PFSK-1 (cell line): ENCODE measurements around the gene HOTAIR.

Source experiments
- FOXP2 ChIP-seq: optimal IDR thresholded peaks from 2 replicates; pipeline ENCODE3; 2011; ENCODE audit warnings: borderline replicate concordance, control low read depth, inconsistent platforms; ENCODE audit not compliant: insufficient read depth; ENCODE audit errors: extremely low read length, extremely low read depth
- POLR2AphosphoS5 ChIP-seq: IDR thresholded peaks from 2 replicates; pipeline ENCODE4 v1.6.1; 2012; ENCODE audit warnings: low read depth, mild to moderate bottlenecking, control low read depth, low read length, moderate library complexity
- REST ChIP-seq, 2 experiments: IDR thresholded peaks; 2 replicates each; pipeline versions ENCODE4 v1.6.1 to v1.8.0; 2011 to 2012; ENCODE audit warnings: low read depth in 2 of 2, low read length in 2 of 2, control low read depth in 1 of 2, inconsistent platforms in 1 of 2, mild to moderate bottlenecking in 1 of 2, moderate library complexity in 1 of 2; ENCODE audit not compliant: insufficient read depth in 1 of 2
- SIN3A ChIP-seq: IDR thresholded peaks from 2 replicates; pipeline ENCODE4 v1.6.1; 2012; ENCODE audit warnings: mild to moderate bottlenecking, low read length, moderate library complexity, borderline replicate concordance; ENCODE audit not compliant: insufficient read depth
- TAF1 ChIP-seq: IDR thresholded peaks from 2 replicates; pipeline ENCODE4 v1.6.1; 2012; ENCODE audit warnings: low read length, control low read depth, borderline replicate concordance; ENCODE audit not compliant: insufficient read depth

HOTAIR gene

DNA sequence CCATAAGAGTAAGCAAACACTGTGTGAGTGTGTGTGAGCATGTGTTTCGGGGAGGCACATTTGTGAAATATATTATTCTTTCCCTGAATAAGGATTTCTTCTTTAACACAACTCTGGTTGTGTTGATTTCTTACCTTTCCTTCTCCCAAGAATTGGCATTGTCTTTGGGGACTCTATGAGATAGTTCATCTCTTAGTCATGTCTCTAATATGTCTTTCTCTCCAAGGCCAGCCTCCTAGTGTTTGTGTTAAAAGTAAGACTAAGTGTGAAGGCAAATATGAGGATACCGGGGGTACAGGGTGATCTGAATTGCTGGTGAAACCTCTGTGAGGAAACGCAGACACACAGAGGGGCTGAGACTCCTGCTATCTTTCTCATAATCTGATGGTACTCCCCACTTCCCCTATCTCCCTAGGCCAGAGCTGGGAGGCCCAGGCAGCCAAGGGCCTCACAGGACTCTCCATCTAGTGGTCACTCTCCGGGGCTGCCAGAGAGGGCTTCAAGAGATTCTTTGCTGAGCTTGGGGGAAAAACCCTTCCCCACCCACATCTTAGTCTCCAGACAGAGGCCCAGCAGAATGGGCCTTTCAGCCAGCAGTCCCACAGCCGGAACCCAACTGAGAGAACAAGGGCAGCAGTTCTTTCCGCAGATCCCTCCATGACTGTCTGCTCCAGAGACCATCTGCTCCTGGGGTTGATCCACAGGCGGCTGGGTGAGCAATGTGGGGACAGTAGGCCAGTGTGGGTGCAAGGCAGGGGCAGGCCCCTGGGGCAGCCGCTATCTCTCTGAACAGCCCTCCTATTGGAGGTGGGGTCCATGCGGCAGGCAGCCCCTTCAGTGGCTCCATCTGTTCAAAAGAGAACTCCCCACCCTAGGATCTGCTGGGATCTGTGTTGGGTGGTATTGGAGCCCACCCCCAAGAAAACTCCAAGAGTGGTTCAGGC lies 25.8 kb downstream of the HOTAIR start:
- TF ChIP-seq REST (IDR thresholded peaks at IDR 0.05; ENCODE audit: insufficient read depth in 1 of 2, low read depth in 2 of 2, low read length in 2 of 2) (no peak), POLR2AphosphoS5 (no peak), FOXP2 (no peak), SIN3A (no peak), TAF1 (no peak)

DNA sequence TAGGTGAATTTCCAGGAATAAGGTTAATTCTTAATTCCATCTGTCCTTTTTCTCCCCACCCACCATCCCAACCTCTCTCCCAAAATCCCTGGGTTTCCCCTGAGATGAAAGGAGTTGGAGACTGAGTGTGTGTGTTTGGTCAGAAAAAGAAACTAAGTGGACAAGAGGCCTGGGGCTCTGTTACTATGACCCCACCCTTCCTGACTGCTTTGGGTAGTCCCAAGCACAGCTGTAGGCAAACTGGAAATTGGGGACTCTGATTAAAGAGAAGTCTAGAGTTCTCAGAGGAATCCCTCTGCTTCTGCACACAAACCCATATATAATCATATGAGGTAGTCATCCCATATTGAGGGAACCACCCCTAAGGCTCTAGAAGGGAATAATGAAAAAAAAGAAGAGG lies 27.0 kb downstream of the HOTAIR start:
- TF ChIP-seq REST (IDR thresholded peaks at IDR 0.05; ENCODE audit: insufficient read depth in 1 of 2, low read depth in 2 of 2, low read length in 2 of 2) = no peak
- no peak for TF ChIP-seq TAF1
- TF ChIP-seq POLR2AphosphoS5 = no peak
- TF ChIP-seq SIN3A = no peak
- no peak for TF ChIP-seq FOXP2

DNA sequence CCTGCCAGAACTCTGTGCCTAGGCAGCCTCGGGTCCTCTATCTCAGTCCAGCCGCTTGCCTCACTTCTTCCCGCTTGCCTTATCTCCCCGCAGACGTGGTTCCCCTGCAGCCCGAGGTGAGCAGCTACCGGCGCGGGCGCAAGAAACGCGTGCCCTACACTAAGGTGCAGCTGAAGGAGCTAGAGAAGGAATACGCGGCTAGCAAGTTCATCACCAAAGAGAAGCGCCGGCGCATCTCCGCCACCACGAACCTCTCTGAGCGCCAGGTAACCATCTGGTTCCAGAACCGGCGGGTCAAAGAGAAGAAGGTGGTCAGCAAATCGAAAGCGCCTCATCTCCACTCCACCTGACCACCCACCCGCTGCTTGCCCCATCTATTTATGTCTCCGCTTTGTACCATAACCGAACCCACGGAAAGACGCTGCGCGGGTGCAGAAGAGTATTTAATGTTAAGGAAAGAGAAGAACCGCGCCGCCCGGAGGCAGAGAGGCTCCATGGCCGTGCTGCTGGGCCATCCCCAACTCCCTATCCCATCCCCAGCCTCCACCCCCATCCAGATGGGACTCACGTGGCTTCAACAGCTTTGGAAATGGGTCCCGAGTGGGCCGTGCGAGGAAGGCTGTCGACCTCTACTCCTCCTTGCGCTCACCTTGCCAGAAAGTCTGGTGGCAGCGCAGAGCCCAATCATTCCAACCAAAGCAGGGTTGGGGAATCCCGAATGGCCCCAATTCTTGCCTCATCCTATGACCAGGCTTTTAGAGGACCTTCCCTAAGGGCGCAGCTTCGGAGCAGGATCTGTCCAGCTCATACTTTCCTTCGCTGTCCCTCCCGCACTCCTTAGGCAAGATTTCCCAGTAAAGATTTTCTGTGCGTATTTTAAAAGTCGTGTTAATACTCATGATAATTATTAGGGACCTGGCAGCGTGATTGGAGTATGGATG lies 29.6 kb downstream of the HOTAIR start:
- TF ChIP-seq SIN3A (no peak), REST (IDR thresholded peaks at IDR 0.05; ENCODE audit: insufficient read depth in 1 of 2, low read depth in 2 of 2, low read length in 2 of 2) (no peak), FOXP2 (no peak), POLR2AphosphoS5 (no peak), TAF1 (no peak)

DNA sequence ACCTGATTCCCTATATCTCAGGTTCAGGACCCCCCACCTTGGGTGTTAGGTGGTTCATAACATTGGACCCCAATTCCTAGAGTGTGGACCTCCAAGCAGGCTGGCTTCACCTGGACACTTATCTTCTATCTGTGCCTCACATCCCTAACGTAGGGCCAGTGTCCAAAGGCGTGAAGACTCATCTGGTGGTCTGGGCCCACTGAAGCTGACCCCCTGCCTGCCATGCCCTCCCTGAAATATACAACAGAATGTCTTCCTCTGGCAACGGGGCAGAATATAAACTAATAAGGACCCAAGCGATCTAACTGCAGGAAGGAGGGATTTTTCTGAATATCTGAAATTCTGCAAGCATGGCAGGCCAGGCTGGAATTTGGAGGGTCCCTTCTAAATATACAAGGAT lies 30.5 kb downstream of the HOTAIR start:
- TF ChIP-seq POLR2AphosphoS5 = no peak

GRCh38 chr12:53942467-53942997 lies 32.2 kb downstream of the HOTAIR start:
- TF ChIP-seq POLR2AphosphoS5 (no peak), TAF1 (no peak), SIN3A (no peak), FOXP2 (no peak), REST (IDR thresholded peaks at IDR 0.05; ENCODE audit: insufficient read depth in 1 of 2, low read depth in 2 of 2, low read length in 2 of 2) (no peak)
